ENCODE measurements around the gene AP2A1. TPM values are rescaled to one million over a fixed set of nuclear protein-coding genes. Genes with fewer than 3 reads are reported as not detected.

AP2A1 gene
- polyA plus RNA-seq, 2 of the 4 experiments (the other 2 are of a cell fraction), result 36.6 to 58.6 TPM

GRCh38 chr19:49840736-49841249 is 74.0 kb downstream of the AP2A1 start:
- FAIRE-seq (no peak), DNase-seq (ENCODE audit: low read depth in 1 of 2, low spot score in 1 of 2) (no peak), ATAC-seq (no peak)
- H3K4me3 ChIP-seq, result no peak overlapping the region
- WGBS (ENCODE audit: missing lambda C conversion rate), result 92% methylated on average over 17 of the region's 17 CpGs
- H3K4me2 ChIP-seq, result no peak overlapping the region
- POLR2A ChIA-PET, result no interaction called here
- H3K27ac ChIP-seq, result no peak overlapping the region
- CTCF ChIA-PET, result interaction anchor here (0.7 kb wide), 1 partner anchor 141 kb away, joined by 3 read pairs; no protein-coding TSS in a partner anchor
- no peak for TF ChIP-seq FOXS1 (CRISPR knock-in tag; IDR thresholded peaks at IDR 0.05)
- TF ChIP-seq TP53 (CRISPR knock-in tag; IDR thresholded peaks at IDR 0.05), result no peak
- TF ChIP-seq RAD21 (conservative IDR thresholded peaks at IDR 0.05 in 1 of 2, IDR thresholded peaks at IDR 0.05 in 1 of 2), result no peak
- no peak for TF ChIP-seq EHF (CRISPR knock-in tag; IDR thresholded peaks at IDR 0.05)
- TF ChIP-seq SMC3 (IDR thresholded peaks at IDR 0.05), result no peak
- TF ChIP-seq HES2 (IDR thresholded peaks at IDR 0.05), result no peak
- no peak for TF ChIP-seq JUNB (IDR thresholded peaks at IDR 0.05)
- TF ChIP-seq CHD2 (IDR thresholded peaks at IDR 0.05; ENCODE audit: low read length, partially characterized antibody), result no peak
- no peak for TF ChIP-seq ESRRA (IDR thresholded peaks at IDR 0.05; ENCODE audit: borderline replicate concordance, low read length)
- no peaks in the 10 kb centered on the region for H3K9me3 ChIP-seq
- no peaks in the 10 kb centered on the region for H3K4me1 ChIP-seq

- TF ChIP-seq HOXB13 (CRISPR knock-in tag; IDR thresholded peaks at IDR 0.05; ENCODE audit: low read depth) (no peak), PHF8 (IDR thresholded peaks at IDR 0.05; ENCODE audit: borderline replicate concordance, low read depth) (no peak), ZNF302 (CRISPR knock-in tag; IDR thresholded peaks at IDR 0.05) (no peak), TFCP2L1 (CRISPR knock-in tag; IDR thresholded peaks at IDR 0.05) (no peak), NR3C1 (IDR thresholded peaks at IDR 0.05) (no peak), POLR2AphosphoS2 (conservative IDR thresholded peaks at IDR 0.05; ENCODE audit: low read length) (no peak)
- Histone ChIP-seq H3K4me1 (no peaks in the 10 kb centered on the region), H3K4me3 (no peak overlapping the region), H3K4me2 (no peak overlapping the region), H3K27ac (no peak overlapping the region), H3K9me3 (no peaks in the 10 kb centered on the region)
- no peak for DNase-seq (ENCODE audit: low read depth in 1 of 2, low spot score in 1 of 2)
- no peak for FAIRE-seq
- POLR2A ChIA-PET, result no interaction called here
- ATAC-seq, result no peak
- WGBS (ENCODE audit: missing lambda C conversion rate), result 85% methylated on average over 3 of the region's 3 CpGs
- CTCF ChIA-PET, result interaction anchor here (1.4 to 3.2 kb wide), 3 partner anchors 13 to 171 kb away, joined by 3 to 7 read pairs (median 3); no protein-coding TSS in a partner anchor
Measured at GRCh38 chr19:49843265-49843664, 76.5 kb downstream of the AP2A1 start.

GRCh38 chr19:49844138-49845095 is 77.6 kb downstream of the AP2A1 start:
- 84% methylated on average over 13 of the region's 18 CpGs for WGBS (ENCODE audit: missing lambda C conversion rate)
- DNase-seq (ENCODE audit: low read depth in 1 of 2, low spot score in 1 of 2) (no peak), FAIRE-seq (no peak), ATAC-seq (no peak)
- H3K27ac ChIP-seq, result no peak overlapping the region
- H3K4me3 ChIP-seq, result no peak overlapping the region
- POLR2A ChIA-PET, result no interaction called here
- H3K9me3 ChIP-seq, result no peaks in the 10 kb centered on the region
- H3K4me1 ChIP-seq, result no peaks in the 10 kb centered on the region
- H3K4me2 ChIP-seq, result no peak overlapping the region
- TF ChIP-seq CBX2 (IDR thresholded peaks at IDR 0.05; ENCODE audit: borderline replicate concordance, low read depth), result no peak
- no peak for TF ChIP-seq HOXB13 (CRISPR knock-in tag; IDR thresholded peaks at IDR 0.05; ENCODE audit: low read depth)
- TF ChIP-seq NR3C1 (IDR thresholded peaks at IDR 0.05), result no peak
- CTCF ChIA-PET, result interaction anchor here (0.8 to 3.2 kb wide), 8 partner anchors 8 to 172 kb away, joined by 3 to 7 read pairs (median 3); no protein-coding TSS in a partner anchor

- DNase-seq (ENCODE audit: low read depth in 1 of 2, low spot score in 1 of 2), result no peak
- no peak for ATAC-seq
- Histone ChIP-seq H3K4me3 (no peak overlapping the region), H3K4me1 (peaks cover 4% of the 10 kb centered on the region; the same call in 1 of the 3 replicates), H3K27ac (no peak overlapping the region), H3K4me2 (no peak overlapping the region), H3K9me3 (no peaks in the 10 kb centered on the region)
- ChIA-PET POLR2A (no interaction called here), CTCF (interaction anchor here (0.8 to 3.2 kb wide), 5 partner anchors 9 to 164 kb away, joined by 3 to 7 read pairs (median 4); no protein-coding TSS in a partner anchor)
- no peak for FAIRE-seq
- TF ChIP-seq CEBPB (IDR thresholded peaks at IDR 0.05) (no peak), BCL3 (IDR thresholded peaks at IDR 0.05) (no peak), FOSB (CRISPR knock-in tag; IDR thresholded peaks at IDR 0.05) (no peak), EP300 (IDR thresholded peaks at IDR 0.05) (no peak), KDM5A (IDR thresholded peaks at IDR 0.05) (no peak), RAD21 (conservative IDR thresholded peaks at IDR 0.05 in 1 of 2, IDR thresholded peaks at IDR 0.05 in 1 of 2) (no peak), TP53 (CRISPR knock-in tag; IDR thresholded peaks at IDR 0.05) (no peak), FOXS1 (CRISPR knock-in tag; IDR thresholded peaks at IDR 0.05) (no peak), RNF2 (IDR thresholded peaks at IDR 0.05; ENCODE audit: borderline replicate concordance, low read depth) (no peak), HDAC2 (IDR thresholded peaks at IDR 0.05) (no peak), PHF8 (IDR thresholded peaks at IDR 0.05; ENCODE audit: borderline replicate concordance, low read depth) (no peak)
- 73% methylated on average over 3 of the region's 3 CpGs for WGBS (ENCODE audit: missing lambda C conversion rate)
Measured at GRCh38 chr19:49845414-49845813, 78.6 kb downstream of the AP2A1 start.

Data from A549 (cell line).